GM23338 (cell line): Measurements from ENCODE around the gene RINL. TPM values are rescaled to one million over a fixed set of nuclear protein-coding genes. Genes with fewer than 3 reads are reported as not detected.

Experiments used
- ATAC-seq: fragments of 200-7000 bp; cut with Tn5 transposase; 3 replicates; pipeline ENCODE4 v1.9.1; 2020
- DNase-seq: peaks from one replicate; pipeline ENCODE4 v3.0.0-alpha.2; 2015; ENCODE audit warnings: low spot score
- H2AFZ ChIP-seq: fragments of 200-600 bp; sonication (generic); 2 replicates; pipeline ENCODE4 v1.8.0; 2016; ENCODE audit warnings: antibody characterized with exemption, mild to moderate bottlenecking, moderate library complexity
- H3F3A ChIP-seq: fragments of 200-600 bp; sonication (generic); replicated peaks from 2 replicates; pipeline ENCODE4 v1.8.0; 2017; ENCODE audit warnings: antibody characterized with exemption, mixed run types, low read depth
- H3K27ac ChIP-seq: fragments of 200-600 bp; sonication (generic); 2 replicates; pipeline ENCODE4 v1.6.1; 2016; ENCODE audit warnings: low read depth
- H3K27me3 ChIP-seq: fragments of 200-600 bp; sonication (generic); 2 replicates; pipeline ENCODE4 v1.8.0; 2016; ENCODE audit warnings: mild to moderate bottlenecking, mixed run types, moderate library complexity; ENCODE audit not compliant: insufficient read depth
- H3K36me3 ChIP-seq: fragments of 200-600 bp; sonication (generic); 2 replicates; pipeline ENCODE4 v1.8.0; 2016; ENCODE audit warnings: mild to moderate bottlenecking; ENCODE audit not compliant: insufficient read depth
- H3K4me1 ChIP-seq: fragments of 200-600 bp; sonication (generic); 2 replicates; pipeline ENCODE4 v1.8.0; 2016; ENCODE audit warnings: mild to moderate bottlenecking, moderate library complexity; ENCODE audit not compliant: insufficient read depth
- H3K4me2 ChIP-seq: fragments of 200-600 bp; sonication (generic); 2 replicates; pipeline ENCODE4 v1.7.1; 2017; ENCODE audit warnings: mixed run types
- H3K4me3 ChIP-seq: fragments of 200-600 bp; sonication (generic); 2 replicates; pipeline ENCODE4 v1.6.1; 2016; ENCODE audit warnings: mixed run types
- H3K79me2 ChIP-seq: fragments of 200-600 bp; sonication (generic); replicated peaks from 2 replicates; pipeline ENCODE4 v1.8.0; 2017; ENCODE audit warnings: mild to moderate bottlenecking; ENCODE audit not compliant: insufficient read depth
- H3K9me2 ChIP-seq: fragments of 200-600 bp; sonication (generic); 2 replicates; pipeline ENCODE4 v1.8.0; 2017; ENCODE audit not compliant: insufficient read depth
- H4K20me1 ChIP-seq: fragments of 200-600 bp; sonication (generic); replicated peaks from 2 replicates; pipeline ENCODE4 v1.8.0; 2017; ENCODE audit warnings: mild to moderate bottlenecking; ENCODE audit not compliant: insufficient read depth
- H3K27ac Mint-ChIP-seq: 2 replicates; pipeline ENCODE4 v1.8.0; 2020; ENCODE audit warnings: inconsistent platforms, mild to moderate bottlenecking, moderate library complexity, mixed read lengths
- H3K27me3 Mint-ChIP-seq: 3 replicates; pipeline ENCODE4 v1.8.0; 2022; ENCODE audit warnings: low read depth, mild to moderate bottlenecking, moderate library complexity, mixed read lengths, inconsistent platforms; ENCODE audit not compliant: insufficient read depth, poor library complexity
- H3K36me3 Mint-ChIP-seq: 3 replicates; pipeline ENCODE4 v1.8.0; 2021; ENCODE audit warnings: low read depth, mild to moderate bottlenecking, inconsistent platforms, moderate library complexity, mixed read lengths
- H3K4me1 Mint-ChIP-seq: 3 replicates; pipeline ENCODE4 v1.8.0; 2020; ENCODE audit warnings: mild to moderate bottlenecking, inconsistent platforms, mixed read lengths
- H3K4me3 Mint-ChIP-seq: 3 replicates; pipeline ENCODE4 v1.8.0; 2021; ENCODE audit warnings: moderate library complexity, mild to moderate bottlenecking, inconsistent platforms, mixed read lengths
- H3K9me3 Mint-ChIP-seq: 3 replicates; pipeline ENCODE4 v1.8.0; 2020; ENCODE audit warnings: moderate library complexity, mild to moderate bottlenecking, inconsistent platforms, mixed read lengths
- CREB1 ChIP-seq: fragments of 250-450 bp; sonication (Bioruptor Pico); IDR thresholded peaks from 2 replicates; pipeline ENCODE4 v1.5.0; 2020; ENCODE audit warnings: low read depth, mild to moderate bottlenecking, moderate library complexity
- EZH2 ChIP-seq: fragments of 200-600 bp; sonication (generic); IDR thresholded peaks from one replicate; pipeline ENCODE4 v1.8.0; 2017; ENCODE audit warnings: antibody characterized with exemption, mild to moderate bottlenecking, low read depth; ENCODE audit not compliant: unreplicated experiment
- EZH2phosphoT487 ChIP-seq: fragments of 200-600 bp; sonication (generic); IDR thresholded peaks from one replicate; pipeline ENCODE4 v1.8.1; 2018; ENCODE audit warnings: antibody characterized with exemption; ENCODE audit not compliant: unreplicated experiment
- JUNB ChIP-seq: IDR thresholded peaks from one replicate; pipeline ENCODE4 v1.6.1; 2016; ENCODE audit warnings: antibody characterized with exemption; ENCODE audit not compliant: unreplicated experiment
- NANOG ChIP-seq: IDR thresholded peaks from 2 replicates; pipeline ENCODE4 v1.6.1; 2016; ENCODE audit warnings: antibody characterized with exemption, borderline replicate concordance
- STAT1 ChIP-seq: IDR thresholded peaks from one replicate; pipeline ENCODE4 v1.6.1; 2016; ENCODE audit warnings: antibody characterized with exemption; ENCODE audit not compliant: unreplicated experiment
- ZNF331 ChIP-seq: fragments of 250-450 bp; sonication (Bioruptor Pico); IDR thresholded peaks from 2 replicates; pipeline ENCODE4 v1.5.0; 2020; ENCODE audit warnings: low read depth, mild to moderate bottlenecking, moderate library complexity
- polyA plus RNA-seq: library from polyadenylated mRNA; unstranded; fragments of >200 nt; fragmentation: Nextera tagmentation; extraction: Ambion mirVana; gene quantifications from 2 replicates; pipeline ENCODE4 v1.2.1, GENCODE V29; 2016
- total RNA-seq: library from RNA; depleted of rRNA; stranded (reverse); fragments of >200 nt; shearing (Covaris generic); gene quantifications from 2 replicates; pipeline ENCODE4 v1.2.3, GENCODE V29; 2014
- TF ChIP-seq, protein P1 (sequence below), 2 experiments: fragments of 200-600 bp in 1 of 2; sonication (generic) in 1 of 2; conservative IDR thresholded peaks; 2 replicates each; pipeline versions ENCODE4 v1.5.1 to v1.6.1; 2016 to 2017; ENCODE audit warnings: antibody characterized with exemption in 2 of 2, low read depth in 2 of 2, mild to moderate bottlenecking in 2 of 2, moderate library complexity in 1 of 2
- TF ChIP-seq, protein P2 (sequence below): IDR thresholded peaks from one replicate; pipeline ENCODE4 v1.6.1; 2018; ENCODE audit warnings: antibody characterized with exemption; ENCODE audit not compliant: unreplicated experiment
- TF ChIP-seq, protein P3 (sequence below): IDR thresholded peaks from 2 replicates; pipeline ENCODE4 v1.6.1; 2016; ENCODE audit warnings: antibody characterized with exemption

The RINL gene
- total and polyA plus RNA-seq, 2 experiments from 2014 or later, result 11.2 to 21.4 TPM

DNA sequence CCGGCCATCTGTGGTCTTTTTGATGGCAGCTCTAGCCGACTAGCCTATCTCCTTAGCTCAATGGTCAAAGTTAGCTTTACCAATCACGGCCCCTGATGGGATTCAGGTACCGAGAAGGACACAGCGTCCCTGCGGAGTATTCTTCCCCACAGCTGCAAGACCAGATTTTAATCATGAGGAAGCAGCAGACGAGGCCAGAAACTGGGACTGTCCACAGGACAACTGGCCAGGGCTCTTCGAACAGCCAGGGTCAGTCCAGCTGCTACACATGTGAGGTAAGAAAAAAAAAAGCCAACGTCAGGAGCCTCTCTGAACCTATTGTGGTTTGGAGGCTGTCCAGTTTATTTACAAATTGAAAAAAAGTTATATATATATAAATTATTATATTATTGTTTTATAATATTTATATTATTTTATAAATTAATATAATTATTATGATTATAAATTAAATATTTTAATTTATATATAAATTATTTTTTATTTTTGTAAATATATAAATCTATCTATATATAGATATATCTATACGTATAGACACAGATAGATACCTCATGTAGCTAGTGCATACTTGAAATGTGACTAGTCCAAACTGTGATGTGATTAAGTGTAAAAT is 10.8 kb downstream of the RINL start:
- H3K27ac Mint-ChIP-seq, result no peak overlapping the region
- Histone ChIP-seq H3K36me3 (no peaks in the 10 kb centered on the region), H3K4me2 (no peak overlapping the region), H3F3A (peaks cover 7% of the 10 kb centered on the region; the same call in 1 of the 2 replicates), H3K4me3 (no peak overlapping the region), H3K4me1 (no peaks in the 10 kb centered on the region), H3K27ac (no peak overlapping the region), H4K20me1 (no peaks in the 10 kb centered on the region), H3K79me2 (no peaks in the 10 kb centered on the region), H3K27me3 (peaks cover 19% of the 10 kb centered on the region), H3K9me2 (no peaks in the 10 kb centered on the region), H2AFZ (no peak overlapping the region)
- H3K4me1 Mint-ChIP-seq, result peaks cover 8% of the 10 kb centered on the region; the same call in 2 of the 3 replicates
- ATAC-seq (no peak), DNase-seq (no peak)
- H3K36me3 Mint-ChIP-seq, result no peaks in the 10 kb centered on the region
- H3K27me3 Mint-ChIP-seq, result peaks cover 11% of the 10 kb centered on the region
- no peaks in the 10 kb centered on the region; the same call in 1 of the 3 replicates for H3K9me3 Mint-ChIP-seq
- TF ChIP-seq, protein P1, sequence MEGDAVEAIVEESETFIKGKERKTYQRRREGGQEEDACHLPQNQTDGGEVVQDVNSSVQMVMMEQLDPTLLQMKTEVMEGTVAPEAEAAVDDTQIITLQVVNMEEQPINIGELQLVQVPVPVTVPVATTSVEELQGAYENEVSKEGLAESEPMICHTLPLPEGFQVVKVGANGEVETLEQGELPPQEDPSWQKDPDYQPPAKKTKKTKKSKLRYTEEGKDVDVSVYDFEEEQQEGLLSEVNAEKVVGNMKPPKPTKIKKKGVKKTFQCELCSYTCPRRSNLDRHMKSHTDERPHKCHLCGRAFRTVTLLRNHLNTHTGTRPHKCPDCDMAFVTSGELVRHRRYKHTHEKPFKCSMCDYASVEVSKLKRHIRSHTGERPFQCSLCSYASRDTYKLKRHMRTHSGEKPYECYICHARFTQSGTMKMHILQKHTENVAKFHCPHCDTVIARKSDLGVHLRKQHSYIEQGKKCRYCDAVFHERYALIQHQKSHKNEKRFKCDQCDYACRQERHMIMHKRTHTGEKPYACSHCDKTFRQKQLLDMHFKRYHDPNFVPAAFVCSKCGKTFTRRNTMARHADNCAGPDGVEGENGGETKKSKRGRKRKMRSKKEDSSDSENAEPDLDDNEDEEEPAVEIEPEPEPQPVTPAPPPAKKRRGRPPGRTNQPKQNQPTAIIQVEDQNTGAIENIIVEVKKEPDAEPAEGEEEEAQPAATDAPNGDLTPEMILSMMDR (conservative IDR thresholded peaks at IDR 0.05; ENCODE audit: low read depth in 2 of 2), result no peak
- TF ChIP-seq CREB1 (CRISPR knock-in tag) (no peak), NANOG (no peak)
- H3K4me3 Mint-ChIP-seq, result no peak overlapping the region

DNA sequence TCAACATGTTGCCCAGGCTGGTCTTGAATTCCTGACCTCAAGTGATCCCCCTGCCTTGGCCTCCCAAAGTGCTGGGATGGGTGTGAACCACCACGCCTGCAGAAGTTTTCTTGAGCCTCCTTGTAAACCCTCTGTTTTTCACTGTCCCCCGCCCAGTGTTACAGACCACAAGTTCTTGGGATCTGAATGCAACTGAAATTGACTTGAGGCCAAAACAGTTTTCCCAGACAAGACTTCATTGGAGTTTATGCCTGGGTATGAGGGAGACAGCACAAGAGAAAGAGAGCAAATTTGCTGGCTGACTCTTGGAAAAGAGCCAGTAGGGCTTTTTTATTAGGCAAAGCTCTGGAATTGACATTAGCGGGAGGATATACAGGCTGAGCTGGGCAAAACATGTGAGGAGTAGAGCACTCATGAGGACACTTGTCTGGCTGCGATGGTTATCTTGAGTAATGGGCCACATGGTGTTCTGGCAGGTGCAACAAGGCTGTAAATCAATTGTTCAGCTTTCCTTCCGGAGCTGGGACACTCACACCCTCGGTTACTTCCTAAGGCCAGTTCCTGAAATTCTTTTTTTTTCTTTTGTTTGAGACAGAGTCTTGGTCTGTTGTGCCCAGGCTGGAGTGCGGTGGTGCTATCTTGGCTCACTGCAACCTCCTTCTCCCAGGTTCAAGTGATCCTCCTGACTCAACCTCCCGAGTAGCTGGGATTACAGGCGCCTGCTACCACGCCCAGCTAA is 15.6 kb downstream of the RINL start:
- Mint-ChIP-seq H3K27ac (no peak overlapping the region), H3K4me1 (peaks cover 3% of the 10 kb centered on the region; the same call in 2 of the 3 replicates), H3K36me3 (no peaks in the 10 kb centered on the region; the same call in 2 of the 3 replicates), H3K27me3 (peaks cover 3% of the 10 kb centered on the region), H3K9me3 (peaks cover 1% of the 10 kb centered on the region; the same call in 1 of the 3 replicates), H3K4me3 (no peak overlapping the region)
- H3K4me2 ChIP-seq, result no peak overlapping the region
- no peaks in the 10 kb centered on the region for H3K27me3 ChIP-seq
- no peaks in the 10 kb centered on the region for H3K79me2 ChIP-seq
- no peaks in the 10 kb centered on the region for H3K36me3 ChIP-seq
- no peaks in the 10 kb centered on the region for H3K9me2 ChIP-seq
- no peaks in the 10 kb centered on the region for H3F3A ChIP-seq
- H2AFZ ChIP-seq, result no peak overlapping the region; the same call in 1 of the 2 replicates
- no peak for ATAC-seq
- DNase-seq, result no peak
- no peak overlapping the region for H3K4me3 ChIP-seq
- TF ChIP-seq JUNB (no peak), ZNF331 (CRISPR knock-in tag) (no peak), EZH2phosphoT487 (no peak), CREB1 (CRISPR knock-in tag) (no peak), EZH2 (no peak), NANOG (no peak), STAT1 (no peak)
- TF ChIP-seq, protein P2, sequence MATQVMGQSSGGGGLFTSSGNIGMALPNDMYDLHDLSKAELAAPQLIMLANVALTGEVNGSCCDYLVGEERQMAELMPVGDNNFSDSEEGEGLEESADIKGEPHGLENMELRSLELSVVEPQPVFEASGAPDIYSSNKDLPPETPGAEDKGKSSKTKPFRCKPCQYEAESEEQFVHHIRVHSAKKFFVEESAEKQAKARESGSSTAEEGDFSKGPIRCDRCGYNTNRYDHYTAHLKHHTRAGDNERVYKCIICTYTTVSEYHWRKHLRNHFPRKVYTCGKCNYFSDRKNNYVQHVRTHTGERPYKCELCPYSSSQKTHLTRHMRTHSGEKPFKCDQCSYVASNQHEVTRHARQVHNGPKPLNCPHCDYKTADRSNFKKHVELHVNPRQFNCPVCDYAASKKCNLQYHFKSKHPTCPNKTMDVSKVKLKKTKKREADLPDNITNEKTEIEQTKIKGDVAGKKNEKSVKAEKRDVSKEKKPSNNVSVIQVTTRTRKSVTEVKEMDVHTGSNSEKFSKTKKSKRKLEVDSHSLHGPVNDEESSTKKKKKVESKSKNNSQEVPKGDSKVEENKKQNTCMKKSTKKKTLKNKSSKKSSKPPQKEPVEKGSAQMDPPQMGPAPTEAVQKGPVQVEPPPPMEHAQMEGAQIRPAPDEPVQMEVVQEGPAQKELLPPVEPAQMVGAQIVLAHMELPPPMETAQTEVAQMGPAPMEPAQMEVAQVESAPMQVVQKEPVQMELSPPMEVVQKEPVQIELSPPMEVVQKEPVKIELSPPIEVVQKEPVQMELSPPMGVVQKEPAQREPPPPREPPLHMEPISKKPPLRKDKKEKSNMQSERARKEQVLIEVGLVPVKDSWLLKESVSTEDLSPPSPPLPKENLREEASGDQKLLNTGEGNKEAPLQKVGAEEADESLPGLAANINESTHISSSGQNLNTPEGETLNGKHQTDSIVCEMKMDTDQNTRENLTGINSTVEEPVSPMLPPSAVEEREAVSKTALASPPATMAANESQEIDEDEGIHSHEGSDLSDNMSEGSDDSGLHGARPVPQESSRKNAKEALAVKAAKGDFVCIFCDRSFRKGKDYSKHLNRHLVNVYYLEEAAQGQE, result no peak
- TF ChIP-seq, protein P3, sequence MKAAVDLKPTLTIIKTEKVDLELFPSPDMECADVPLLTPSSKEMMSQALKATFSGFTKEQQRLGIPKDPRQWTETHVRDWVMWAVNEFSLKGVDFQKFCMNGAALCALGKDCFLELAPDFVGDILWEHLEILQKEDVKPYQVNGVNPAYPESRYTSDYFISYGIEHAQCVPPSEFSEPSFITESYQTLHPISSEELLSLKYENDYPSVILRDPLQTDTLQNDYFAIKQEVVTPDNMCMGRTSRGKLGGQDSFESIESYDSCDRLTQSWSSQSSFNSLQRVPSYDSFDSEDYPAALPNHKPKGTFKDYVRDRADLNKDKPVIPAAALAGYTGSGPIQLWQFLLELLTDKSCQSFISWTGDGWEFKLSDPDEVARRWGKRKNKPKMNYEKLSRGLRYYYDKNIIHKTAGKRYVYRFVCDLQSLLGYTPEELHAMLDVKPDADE, result no peak
- H3K27ac ChIP-seq, result no peak overlapping the region
- no peaks in the 10 kb centered on the region for H4K20me1 ChIP-seq
- H3K4me1 ChIP-seq, result no peaks in the 10 kb centered on the region
